Stimulated activated CD4-positive, alpha-beta T cell treated with anti-CD3 and anti-CD28 coated beads, Interleukin-4, amount 100 ng/mL, for 4 hours (primary cell): ENCODE results near the gene MGRN1.
A peak's percentile ranks its signal among the peaks of the same experiment; 100 is the strongest.

Experiments
- DNase-seq, 2 experiments: peaks; one replicate each; pipeline ENCODE4 v3.0.0-alpha.2; 2020

MGRN1 gene

GRCh38 chr16:4654964-4655590, 30.5 kb downstream of the MGRN1 start:
- no peak for DNase-seq

DNA sequence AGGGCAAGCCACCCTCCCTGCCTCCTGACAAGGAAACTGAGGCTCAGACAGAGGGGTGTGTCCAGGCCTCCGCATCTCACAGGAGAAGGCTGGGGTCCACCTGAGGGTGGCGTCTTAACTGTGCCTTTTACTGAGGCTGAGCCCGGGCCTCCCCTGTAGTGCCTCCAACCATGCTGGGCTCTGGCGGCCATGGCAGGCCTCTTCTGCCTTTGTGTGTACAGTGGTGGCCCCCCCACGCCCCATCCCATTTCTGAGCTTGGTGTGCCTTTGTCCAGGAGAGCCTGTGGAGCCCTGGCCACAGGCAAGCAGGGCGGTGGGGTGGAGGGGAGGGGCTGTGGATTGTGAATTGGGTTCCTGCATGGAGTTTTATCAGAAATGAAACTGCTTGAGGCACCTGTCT, 31.2 kb downstream of the MGRN1 start:
- no peak for DNase-seq

DNA sequence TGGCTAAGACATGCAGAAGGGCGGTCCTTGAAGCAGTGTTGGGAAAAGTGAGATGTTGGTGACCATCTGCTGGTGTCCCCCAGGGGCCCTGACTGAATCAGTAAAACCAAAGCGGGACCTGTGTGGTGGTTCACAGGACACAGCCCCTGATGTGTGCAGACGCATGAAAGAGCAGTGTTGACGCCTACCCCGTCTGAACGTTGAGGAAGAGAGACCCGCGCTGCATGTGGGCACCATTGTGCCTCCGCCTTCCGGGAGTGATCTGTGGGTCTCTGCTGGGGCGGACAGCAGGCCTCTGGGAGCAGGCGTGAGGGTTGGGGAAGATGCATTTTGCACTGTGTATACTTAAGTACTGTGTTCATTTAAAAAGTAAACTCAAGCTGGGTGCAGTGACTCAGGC, 31.6 kb downstream of the MGRN1 start:
- DNase-seq: no peak

GRCh38 chr16:4656695-4657686, 32.4 kb downstream of the MGRN1 start:
- DNase-seq: no peak

- no peak for DNase-seq
These were observed 35.0 kb downstream of the MGRN1 start for GRCh38 chr16:4659363-4660353.

GRCh38 chr16:4660454-4661007, 35.9 kb downstream of the MGRN1 start:
- DNase-seq: peak; percentile 62 to 85

DNA sequence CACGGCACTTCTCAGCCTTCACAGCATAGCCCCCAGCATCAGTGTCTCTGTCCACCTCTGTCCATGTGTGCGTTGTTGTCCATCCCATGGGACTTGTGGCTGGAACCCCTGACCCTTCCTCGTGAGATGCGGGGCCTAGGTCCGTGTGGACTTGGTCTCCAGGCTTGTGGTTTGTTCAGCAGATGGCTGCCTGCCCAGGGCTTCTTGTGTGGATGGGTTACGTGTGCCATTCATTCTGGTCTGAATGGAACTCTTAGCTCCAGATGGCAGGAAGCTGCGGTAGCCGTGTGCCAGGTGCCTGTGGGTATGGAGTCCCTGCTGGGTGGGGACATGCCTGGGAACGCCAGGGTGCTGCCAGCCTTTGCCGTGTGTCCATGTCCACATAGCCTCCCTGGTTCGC, 37.0 kb downstream of the MGRN1 start:
- DNase-seq: no peak

DNA sequence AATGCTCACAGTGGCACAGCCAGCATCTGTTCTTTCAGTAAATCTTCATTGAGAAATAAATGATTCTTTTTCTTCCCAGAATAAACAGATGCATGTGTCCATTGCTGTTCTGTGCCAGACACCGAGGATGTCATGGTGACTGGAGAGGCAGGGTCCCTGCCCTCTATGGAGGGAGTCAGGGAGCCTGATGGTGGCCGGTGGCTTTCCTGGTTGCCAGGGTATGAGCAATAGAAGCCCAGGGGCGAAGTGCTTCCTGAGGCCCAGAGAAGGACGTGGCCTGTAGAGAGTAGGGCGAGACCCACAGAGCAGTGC, 38.8 kb downstream of the MGRN1 start:
- DNase-seq: no peak

DNA sequence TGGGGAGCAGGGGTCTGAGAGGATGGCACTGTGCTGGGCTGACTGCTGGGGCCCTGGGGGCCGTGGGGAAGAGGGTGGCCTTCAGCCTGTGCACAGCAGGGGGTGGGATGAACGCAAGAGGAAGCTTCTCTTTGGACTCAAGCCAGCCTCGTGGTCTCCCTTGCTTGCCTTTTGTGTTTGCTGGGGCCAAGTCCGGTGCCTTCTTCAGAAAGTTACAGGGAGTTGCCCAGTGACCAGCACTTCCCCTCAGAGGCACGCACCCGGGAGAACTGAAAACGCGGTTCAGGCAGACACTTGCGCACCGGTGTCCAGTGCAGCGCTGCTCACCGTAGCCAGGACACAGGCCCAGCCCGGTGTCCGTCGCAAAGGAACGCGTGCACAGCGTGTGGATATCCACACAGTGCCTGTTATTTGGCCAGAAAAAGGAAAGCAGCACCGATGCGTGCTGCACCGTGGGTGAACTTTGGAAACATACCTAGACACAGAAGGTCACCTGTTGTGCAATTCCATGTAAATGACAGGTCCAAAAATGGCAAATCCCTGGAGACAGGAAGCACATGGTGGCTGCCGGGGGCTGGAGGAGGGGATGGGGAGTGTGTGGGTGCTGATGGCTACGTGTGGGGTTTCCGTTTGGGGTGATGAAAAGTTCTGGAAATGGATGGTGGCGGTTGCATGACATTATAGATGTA, 39.3 kb downstream of the MGRN1 start:
- no peak for DNase-seq

GRCh38 chr16:4664538-4665418, 40.2 kb downstream of the MGRN1 start:
- peak; percentile 36 to 47 for DNase-seq

DNA sequence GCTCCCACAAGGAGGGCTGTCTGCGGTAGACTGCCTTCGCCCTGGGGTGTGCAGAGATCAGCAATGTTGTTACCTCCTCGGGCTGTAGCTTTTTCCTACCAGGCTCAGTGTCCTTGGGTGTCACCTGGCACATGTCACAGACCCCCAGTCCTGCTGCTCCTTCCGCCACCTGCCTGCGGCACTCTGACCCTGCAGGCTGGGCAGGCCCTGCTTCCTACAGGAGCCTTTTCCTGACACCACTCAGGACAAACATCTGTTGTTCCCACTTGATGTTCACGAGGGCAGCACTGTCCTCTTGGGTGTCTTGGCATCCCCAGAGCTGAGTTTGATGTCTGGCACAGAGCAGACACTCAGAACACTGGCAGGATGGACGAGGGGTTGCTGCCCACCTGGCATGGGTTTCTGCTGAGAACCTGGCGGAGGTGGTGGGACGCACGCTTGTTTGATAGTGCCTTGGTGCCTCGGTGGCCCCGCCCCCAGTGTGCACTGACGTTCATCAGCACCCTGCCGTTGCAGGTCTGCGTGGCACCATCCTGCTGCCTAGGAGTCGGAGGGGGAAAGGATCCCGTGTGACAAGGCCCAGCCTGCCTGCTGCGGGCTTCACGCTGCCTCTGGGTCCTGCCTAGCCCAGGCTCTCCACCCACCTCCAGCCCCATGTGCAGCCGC, 42.0 kb downstream of the MGRN1 start:
- DNase-seq: no peak

GRCh38 chr16:4667203-4667963, 42.8 kb downstream of the MGRN1 start:
- DNase-seq: no peak

DNA sequence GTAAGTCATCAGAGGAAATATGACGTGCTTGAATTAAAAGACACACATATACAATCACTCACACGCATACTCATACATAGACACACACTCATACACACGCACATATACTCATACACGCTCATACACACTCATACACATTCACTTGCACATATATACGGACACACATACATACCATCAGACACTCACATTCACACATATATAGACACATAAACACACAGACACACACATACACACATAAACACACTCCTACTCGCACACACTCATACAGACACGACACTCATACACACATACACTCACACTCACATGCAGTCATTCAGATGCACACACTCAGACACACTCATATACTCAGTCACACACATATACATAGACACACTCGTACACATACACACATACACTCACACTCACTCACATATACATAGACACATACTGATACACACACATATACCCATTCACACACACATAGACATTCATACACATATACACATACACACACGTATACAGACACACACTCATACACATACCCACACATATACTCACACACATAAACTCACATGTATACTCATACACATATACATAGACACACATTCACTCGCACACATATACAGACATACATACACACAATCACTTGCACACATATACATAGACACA, 43.8 kb downstream of the MGRN1 start:
- DNase-seq: no peak

- DNase-seq: no peak
These were observed 48.9 kb downstream of the MGRN1 start for GRCh38 chr16:4673387-4674046.

- no peak for DNase-seq
These were observed 50.4 kb downstream of the MGRN1 start for GRCh38 chr16:4674926-4675530.

DNA sequence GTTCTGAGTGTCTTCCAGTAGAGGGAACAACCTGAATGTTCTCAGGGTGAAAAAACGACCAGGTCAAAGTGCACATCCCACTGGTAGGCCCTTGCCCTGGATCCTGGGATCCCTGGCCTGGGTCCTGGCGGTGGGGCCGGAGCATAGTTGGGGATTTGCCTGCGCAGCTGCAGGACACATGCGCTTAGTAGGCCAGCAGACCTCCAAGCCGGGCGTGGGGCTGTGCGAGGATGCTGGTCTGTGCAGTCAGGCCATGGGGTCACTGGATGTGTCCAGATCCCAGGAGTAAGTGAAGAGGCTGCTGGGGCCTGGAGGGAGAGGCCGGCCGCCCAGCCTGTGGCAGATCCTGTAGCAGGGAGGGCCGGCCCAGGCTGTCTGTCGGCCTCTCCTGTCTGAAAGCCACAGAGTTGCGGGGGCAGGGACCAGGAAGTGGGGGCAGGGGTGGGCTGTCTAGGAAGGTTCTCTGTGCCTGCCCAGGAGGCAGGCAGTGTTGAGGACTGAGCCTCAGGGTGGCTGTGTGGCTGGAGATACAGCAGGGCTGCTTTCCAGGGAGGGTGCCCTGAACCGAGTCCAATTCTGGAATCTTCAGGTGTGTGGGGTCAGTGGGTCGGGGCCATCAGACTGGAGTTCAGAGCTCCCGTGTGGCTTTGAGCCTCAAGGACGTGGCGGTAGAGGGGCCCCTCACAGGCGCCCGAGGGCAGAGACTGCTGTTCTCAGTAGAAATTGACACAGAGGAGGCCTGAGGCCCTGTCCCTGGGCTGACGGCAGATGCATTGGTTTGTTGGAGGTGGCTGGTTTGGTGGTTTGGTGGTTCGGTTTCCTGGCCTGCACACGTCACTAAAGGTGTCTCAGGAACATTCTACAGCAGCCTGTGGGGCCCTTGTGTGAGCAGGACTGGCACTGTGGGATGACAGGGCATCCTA, 51.5 kb downstream of the MGRN1 start:
- peak; percentile 23 to 53 for DNase-seq

- DNase-seq: no peak
These were observed 52.2 kb downstream of the MGRN1 start for GRCh38 chr16:4676831-4677230.
